HepG2 (cell line): Measurements from ENCODE around the gene CUL4A.

Experiments
- ERF ChIP-seq: IDR thresholded peaks from 2 replicates; pipeline ENCODE4 v1.6.1; 2018; ENCODE audit warnings: missing biosample characterization, missing genetic modification reagents
- KLF6 ChIP-seq: IDR thresholded peaks from 2 replicates; pipeline ENCODE4 v1.8.0; 2016; ENCODE audit warnings: missing biosample characterization, missing genetic modification reagents
- MYC ChIP-seq: sonication (generic); formaldehyde crosslinking; IDR thresholded peaks from 2 replicates; pipeline ENCODE4 v1.9.0; 2021; ENCODE audit warnings: missing genetic modification reagents, borderline replicate concordance
- TF ChIP-seq, protein P1 (sequence below): sonication (generic); formaldehyde crosslinking; IDR thresholded peaks from 2 replicates; pipeline ENCODE4 v1.5.0; 2020; ENCODE audit warnings: mild to moderate bottlenecking, missing genetic modification reagents, moderate library complexity

DNA sequence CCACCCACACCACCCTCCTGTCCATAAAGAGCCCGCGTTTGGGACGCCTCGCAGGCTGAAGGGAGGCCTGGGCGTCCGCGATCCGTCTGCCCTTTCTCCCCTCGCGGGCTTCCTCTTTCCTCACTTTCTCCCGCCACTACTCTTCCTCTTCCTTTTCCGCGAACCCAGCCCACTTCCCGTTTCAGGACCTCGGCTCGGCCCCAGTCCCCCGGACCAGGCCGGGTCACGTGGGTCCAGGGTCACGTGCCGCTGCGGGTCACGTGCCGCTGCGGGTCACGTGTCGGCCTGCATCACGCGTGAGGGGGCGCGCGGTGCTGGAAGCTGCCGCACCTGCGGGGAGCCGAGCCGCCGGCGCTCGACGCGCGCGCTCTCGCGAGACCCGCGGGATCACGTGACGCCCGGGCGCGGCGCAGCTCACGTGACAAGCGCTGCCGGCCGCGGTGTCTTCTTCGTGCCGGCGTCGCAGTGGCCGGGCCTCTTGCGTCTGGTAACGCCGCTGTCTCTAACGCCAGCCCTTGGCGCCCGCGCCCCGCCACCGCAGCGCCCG, 87.5 kb downstream of the CUL4A start, which contains the start of gene LAMP1:
- TF ChIP-seq, protein P1, sequence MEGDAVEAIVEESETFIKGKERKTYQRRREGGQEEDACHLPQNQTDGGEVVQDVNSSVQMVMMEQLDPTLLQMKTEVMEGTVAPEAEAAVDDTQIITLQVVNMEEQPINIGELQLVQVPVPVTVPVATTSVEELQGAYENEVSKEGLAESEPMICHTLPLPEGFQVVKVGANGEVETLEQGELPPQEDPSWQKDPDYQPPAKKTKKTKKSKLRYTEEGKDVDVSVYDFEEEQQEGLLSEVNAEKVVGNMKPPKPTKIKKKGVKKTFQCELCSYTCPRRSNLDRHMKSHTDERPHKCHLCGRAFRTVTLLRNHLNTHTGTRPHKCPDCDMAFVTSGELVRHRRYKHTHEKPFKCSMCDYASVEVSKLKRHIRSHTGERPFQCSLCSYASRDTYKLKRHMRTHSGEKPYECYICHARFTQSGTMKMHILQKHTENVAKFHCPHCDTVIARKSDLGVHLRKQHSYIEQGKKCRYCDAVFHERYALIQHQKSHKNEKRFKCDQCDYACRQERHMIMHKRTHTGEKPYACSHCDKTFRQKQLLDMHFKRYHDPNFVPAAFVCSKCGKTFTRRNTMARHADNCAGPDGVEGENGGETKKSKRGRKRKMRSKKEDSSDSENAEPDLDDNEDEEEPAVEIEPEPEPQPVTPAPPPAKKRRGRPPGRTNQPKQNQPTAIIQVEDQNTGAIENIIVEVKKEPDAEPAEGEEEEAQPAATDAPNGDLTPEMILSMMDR (CRISPR knock-in tag) = peak; percentile 42; the same call in 1 of the 2 replicates
- peak; percentile 91 for TF ChIP-seq ERF (CRISPR knock-in tag)
- TF ChIP-seq MYC (CRISPR knock-in tag) = peak; percentile 97
- peak; percentile 93 for TF ChIP-seq KLF6
